ENCODE measurements around the gene FOXA3. TPM values are rescaled to one million over a fixed set of nuclear protein-coding genes. Genes with fewer than 3 reads are reported as not detected.

Gene FOXA3
- polyA plus RNA-seq (2013, experiment 1 of 2): 12.9 TPM
- 13.3 TPM for polyA plus RNA-seq (2013, experiment 2 of 2)

DNA sequence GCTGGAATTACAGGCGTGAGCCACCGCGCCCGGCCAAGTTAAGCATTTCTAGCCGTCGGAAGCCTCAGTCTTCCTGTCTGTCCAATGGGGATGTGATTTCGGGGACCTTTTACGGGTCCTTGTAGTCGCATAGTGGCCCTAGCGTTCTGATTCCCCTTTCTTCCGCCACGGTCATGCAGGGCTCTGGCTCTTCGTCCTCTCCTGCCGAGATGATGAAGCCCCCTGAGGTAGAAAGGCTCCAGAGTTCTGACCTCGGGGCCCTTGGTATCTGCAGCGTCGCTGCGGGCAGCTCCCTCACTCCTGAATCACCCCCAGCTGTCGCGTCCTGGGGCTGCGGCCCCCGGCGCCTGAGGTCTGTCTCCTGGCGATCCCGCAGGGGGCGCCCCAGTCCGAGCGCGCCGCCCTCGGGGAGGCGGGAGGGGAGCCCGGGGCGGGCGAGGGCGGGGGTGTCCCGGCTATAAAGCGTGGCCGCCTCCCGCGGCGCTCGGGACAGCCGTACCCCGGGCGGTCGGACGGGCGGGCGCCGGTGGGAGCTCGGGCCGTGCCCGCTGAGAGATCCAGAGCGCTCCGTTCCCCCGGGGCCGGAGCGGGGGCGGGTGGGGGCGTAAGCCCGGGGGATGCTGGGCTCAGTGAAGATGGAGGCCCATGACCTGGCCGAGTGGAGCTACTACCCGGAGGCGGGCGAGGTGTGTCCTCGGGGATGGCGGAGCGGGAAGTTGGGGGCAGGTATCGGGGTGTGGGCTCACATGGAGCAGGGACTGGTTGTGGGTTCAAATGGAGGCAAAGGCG lies at the start of gene FOXA3:
Gene FOXA3, plus strand, starts transcription at position 487 of the 789 bp plus-strand sequence. Its CDS starts 131 bp downstream, at position 618.
- Histone ChIP-seq H3K56ac (ENCODE audit: low read length) (peak within 1 kb of the TSS; percentile 97), H3K36me3 (ENCODE audit: control insufficient read depth, insufficient read depth, low read length) (no peaks in the 10 kb centered on the region), H2BK5ac (ENCODE audit: low read length) (peak within 1 kb of the TSS; percentile 64), H3K23ac (ENCODE audit: low read length) (peak within 1 kb of the TSS; percentile 83), H3K4me1 (ENCODE audit: control insufficient read depth, low read depth, low read length) (peaks cover 9% of the 10 kb centered on the region), H3K4me3 (ENCODE audit: low read length) (peak within 1 kb of the TSS; percentile 85), H3K79me1 (ENCODE audit: low read length) (peaks cover 15% of the 10 kb centered on the region), H3K4me2 (ENCODE audit: low read length) (peak within 1 kb of the TSS; percentile 70), H4K5ac (ENCODE audit: low read length) (no peak within 1 kb of the TSS), H3K18ac (ENCODE audit: low read length) (peak within 1 kb of the TSS; percentile 97), H3K9ac (ENCODE audit: low read length) (peak within 1 kb of the TSS; percentile 92), H3K27me3 (ENCODE audit: insufficient read depth, low read length, poor library complexity) (no peaks in the 10 kb centered on the region), H2BK120ac (ENCODE audit: low read depth, low read length) (peak within 1 kb of the TSS; percentile 15), H2BK15ac (replicated peaks; ENCODE audit: low read depth) (no peak within 1 kb of the TSS), H3K4ac (ENCODE audit: low read depth, low read length) (peak within 1 kb of the TSS; percentile 37), H3K79me2 (ENCODE audit: control insufficient read depth, insufficient read depth, low read length) (peaks cover 47% of the 10 kb centered on the region), H2AK5ac (ENCODE audit: low read length) (no peak within 1 kb of the TSS), H4K8ac (ENCODE audit: low read depth, low read length) (peak within 1 kb of the TSS; percentile 59), H3K27ac (ENCODE audit: low read depth, low read length) (peak within 1 kb of the TSS; percentile 47)
- DNase-seq: peak; percentile 89
- no CpG with 5 or more reads among the region's 71 CpGs for WGBS (ENCODE audit: extremely low coverage, insufficient coverage, low lambda C conversion rate)

DNA sequence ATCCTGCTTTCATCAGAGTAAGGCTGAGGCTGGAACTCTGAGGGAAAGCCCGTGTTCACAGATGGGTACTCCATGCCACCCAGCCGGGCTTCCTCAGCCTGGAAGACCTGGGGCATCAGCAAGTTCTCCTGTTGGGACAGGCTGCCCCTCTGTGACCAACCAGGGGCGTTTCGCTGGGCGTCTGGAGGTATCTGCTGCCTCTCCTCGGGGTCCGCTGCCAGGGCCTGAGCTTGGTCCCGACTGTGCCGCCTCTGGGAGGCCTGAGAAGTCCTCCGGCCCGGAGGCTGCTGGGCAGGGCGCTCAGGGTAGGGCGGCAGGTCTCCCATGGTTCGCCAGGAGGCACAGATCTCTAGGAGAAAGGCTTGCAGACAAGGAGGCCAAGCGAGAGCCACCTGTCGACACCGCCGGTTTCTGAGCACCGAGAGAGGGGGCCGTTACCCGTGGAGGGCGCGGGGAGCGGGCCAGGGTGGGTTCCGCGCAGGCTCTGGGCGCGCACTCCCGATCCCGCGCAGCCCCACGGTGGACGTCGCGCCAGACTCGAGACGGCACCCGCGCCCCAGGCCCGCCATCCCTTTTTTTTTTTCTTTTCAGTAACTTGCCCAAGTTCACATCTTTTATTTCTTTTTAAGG lies 49.2 kb upstream of the FOXA3 start, which contains the start of gene RSPH6A:
Gene RSPH6A, minus strand, starts transcription at position 458 of the 630 bp plus-strand sequence. Its CDS starts 132 bp downstream, at position 326.
- Histone ChIP-seq H3K4ac (ENCODE audit: low read depth, low read length) (peak within 1 kb of the TSS; percentile 82), H3K56ac (ENCODE audit: low read length) (peak within 1 kb of the TSS; percentile 96), H4K5ac (ENCODE audit: low read length) (no peak within 1 kb of the TSS), H4K8ac (ENCODE audit: low read depth, low read length) (no peak within 1 kb of the TSS), H3K18ac (ENCODE audit: low read length) (peak within 1 kb of the TSS; percentile 61), H2BK15ac (replicated peaks; ENCODE audit: low read depth) (no peak within 1 kb of the TSS), H2AK5ac (ENCODE audit: low read length) (peak within 1 kb of the TSS; percentile 77), H3K36me3 (ENCODE audit: control insufficient read depth, insufficient read depth, low read length) (no peaks in the 10 kb centered on the region), H3K4me2 (ENCODE audit: low read length) (peak within 1 kb of the TSS; percentile 86), H3K79me2 (ENCODE audit: control insufficient read depth, insufficient read depth, low read length) (no peaks in the 10 kb centered on the region), H3K23ac (ENCODE audit: low read length) (peak within 1 kb of the TSS; percentile 85), H3K27me3 (ENCODE audit: insufficient read depth, low read length, poor library complexity) (no peaks in the 10 kb centered on the region), H3K27ac (ENCODE audit: low read depth, low read length) (peak within 1 kb of the TSS; percentile 85), H3K4me3 (ENCODE audit: low read length) (peak within 1 kb of the TSS; percentile 61), H2BK5ac (ENCODE audit: low read length) (no peak within 1 kb of the TSS), H3K79me1 (ENCODE audit: low read length) (no peaks in the 10 kb centered on the region), H3K4me1 (ENCODE audit: control insufficient read depth, low read depth, low read length) (peaks cover 4% of the 10 kb centered on the region), H2BK120ac (ENCODE audit: low read depth, low read length) (peak within 1 kb of the TSS; percentile 14), H3K9ac (ENCODE audit: low read length) (peak within 1 kb of the TSS; percentile 97)
- peak; percentile 53 for DNase-seq
- no CpG with 5 or more reads among the region's 40 CpGs for WGBS (ENCODE audit: extremely low coverage, insufficient coverage, low lambda C conversion rate)

DNA sequence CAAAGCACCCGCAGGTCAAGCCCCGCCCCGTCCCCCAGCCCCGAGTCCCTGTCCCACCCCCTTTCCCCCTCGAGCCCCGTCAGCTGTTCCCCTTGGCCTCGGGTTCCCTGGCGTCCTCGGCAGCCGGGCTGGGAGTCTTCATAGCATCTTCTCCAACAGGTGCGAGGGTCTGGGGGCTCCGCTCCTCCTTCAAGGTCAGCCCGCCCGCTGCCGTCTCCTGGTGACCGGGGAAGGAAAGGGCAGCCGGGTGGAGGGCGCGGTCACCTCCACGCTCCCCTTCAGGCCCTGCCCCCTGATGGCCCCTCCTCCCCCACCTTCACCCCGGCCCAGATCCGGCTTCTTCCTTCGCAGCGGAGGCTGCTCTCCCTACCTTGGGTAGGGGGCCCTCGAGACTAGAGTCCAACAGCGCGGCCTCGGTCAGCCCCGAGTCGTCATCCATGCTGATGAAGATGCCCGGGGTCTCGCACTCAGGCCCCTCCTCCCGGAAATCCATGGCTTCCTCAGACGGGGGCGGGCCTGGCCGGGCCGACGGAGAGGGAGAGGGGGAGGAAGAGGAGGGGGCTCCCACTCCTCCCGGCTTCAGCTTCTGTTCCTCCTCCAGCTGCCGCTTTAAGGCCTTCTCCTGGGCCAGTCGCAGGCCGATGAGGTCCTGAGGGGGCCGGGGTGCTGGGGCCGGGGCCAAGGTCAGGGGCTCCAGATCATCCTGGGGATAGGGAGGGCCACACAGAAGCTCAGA lies 48.5 kb upstream of the FOXA3 start:
- Histone ChIP-seq H2BK15ac (replicated peaks; ENCODE audit: low read depth) (no peak overlapping the region), H3K56ac (ENCODE audit: low read length) (peak overlapping the region; percentile 96), H2BK120ac (ENCODE audit: low read depth, low read length) (peak overlapping the region; percentile 14), H3K4me1 (ENCODE audit: control insufficient read depth, low read depth, low read length) (peaks cover 4% of the 10 kb centered on the region), H3K4me2 (ENCODE audit: low read length) (peak overlapping the region; percentile 86), H2AK5ac (ENCODE audit: low read length) (no peak overlapping the region), H2BK5ac (ENCODE audit: low read length) (no peak overlapping the region), H3K36me3 (ENCODE audit: control insufficient read depth, insufficient read depth, low read length) (no peaks in the 10 kb centered on the region), H3K4ac (ENCODE audit: low read depth, low read length) (peak overlapping the region; percentile 82), H3K27ac (ENCODE audit: low read depth, low read length) (peak overlapping the region; percentile 85), H3K9ac (ENCODE audit: low read length) (peak overlapping the region; percentile 97), H3K79me2 (ENCODE audit: control insufficient read depth, insufficient read depth, low read length) (no peaks in the 10 kb centered on the region), H3K4me3 (ENCODE audit: low read length) (peak overlapping the region; percentile 61), H3K23ac (ENCODE audit: low read length) (no peak overlapping the region), H4K5ac (ENCODE audit: low read length) (no peak overlapping the region), H3K27me3 (ENCODE audit: insufficient read depth, low read length, poor library complexity) (no peaks in the 10 kb centered on the region), H3K18ac (ENCODE audit: low read length) (peak overlapping the region; percentile 60), H3K79me1 (ENCODE audit: low read length) (no peaks in the 10 kb centered on the region), H4K8ac (ENCODE audit: low read depth, low read length) (no peak overlapping the region)
- DNase-seq: peak; percentile 95
- no CpG with 5 or more reads among the region's 44 CpGs for WGBS (ENCODE audit: extremely low coverage, insufficient coverage, low lambda C conversion rate)

DNA sequence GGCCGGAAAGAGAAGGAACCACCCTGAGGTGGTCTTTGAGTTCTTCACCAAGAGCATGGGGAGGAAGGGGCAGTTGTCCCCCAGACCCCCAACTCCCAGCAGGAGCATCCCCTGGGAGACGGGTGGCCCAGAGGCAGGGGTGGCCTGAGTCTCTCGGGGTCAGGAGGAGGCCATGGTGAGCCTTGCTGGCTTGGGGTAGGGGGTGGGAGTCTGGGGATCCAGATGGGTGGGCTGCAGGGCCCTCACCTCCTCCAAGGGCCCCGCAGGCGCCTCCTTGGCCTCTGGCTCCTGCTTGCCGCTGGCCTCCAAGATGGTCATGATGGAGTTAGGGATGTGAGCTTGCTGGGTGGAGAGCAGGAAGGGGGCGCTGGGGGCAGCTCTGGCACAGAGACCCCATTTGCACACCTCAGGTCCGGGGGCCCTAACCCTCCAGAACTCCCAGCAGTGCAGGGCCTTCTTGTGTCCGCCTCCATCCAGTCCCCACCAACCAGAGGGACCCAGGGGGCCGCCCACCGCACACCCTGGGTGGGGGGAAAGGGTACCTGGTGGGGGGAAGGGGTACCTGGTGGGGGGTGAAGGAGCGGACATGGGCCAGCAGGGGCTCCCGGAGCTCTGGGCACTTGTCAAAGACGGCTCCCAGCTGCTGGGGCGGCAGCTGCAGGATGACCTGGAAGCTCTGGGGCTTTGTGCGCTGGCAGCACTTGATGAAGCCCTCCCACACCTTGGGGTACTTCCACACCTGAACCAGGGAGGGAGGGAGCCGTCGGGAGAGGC lies 47.7 kb upstream of the FOXA3 start:
- peak overlapping the region; percentile 14 for H2BK120ac ChIP-seq (ENCODE audit: low read depth, low read length)
- peak overlapping the region; percentile 91 for H2BK5ac ChIP-seq (ENCODE audit: low read length)
- H3K27ac ChIP-seq (ENCODE audit: low read depth, low read length): peak overlapping the region; percentile 81
- peak overlapping the region; percentile 97 for H3K9ac ChIP-seq (ENCODE audit: low read length)
- no peak overlapping the region for H4K5ac ChIP-seq (ENCODE audit: low read length)
- peak overlapping the region; percentile 60 for H3K18ac ChIP-seq (ENCODE audit: low read length)
- H3K36me3 ChIP-seq (ENCODE audit: control insufficient read depth, insufficient read depth, low read length): peaks cover 1% of the 10 kb centered on the region
- H2AK5ac ChIP-seq (ENCODE audit: low read length): peak overlapping the region; percentile 77
- no CpG with 5 or more reads among the region's 18 CpGs for WGBS (ENCODE audit: extremely low coverage, insufficient coverage, low lambda C conversion rate)
- H4K8ac ChIP-seq (ENCODE audit: low read depth, low read length): no peak overlapping the region
- H2BK15ac ChIP-seq (replicated peaks; ENCODE audit: low read depth): no peak overlapping the region
- DNase-seq: no peak
- peak overlapping the region; percentile 86 for H3K4me2 ChIP-seq (ENCODE audit: low read length)
- H3K4ac ChIP-seq (ENCODE audit: low read depth, low read length): peak overlapping the region; percentile 82
- peaks cover 4% of the 10 kb centered on the region for H3K4me1 ChIP-seq (ENCODE audit: control insufficient read depth, low read depth, low read length)
- no peaks in the 10 kb centered on the region for H3K79me1 ChIP-seq (ENCODE audit: low read length)
- peak overlapping the region; percentile 85 for H3K23ac ChIP-seq (ENCODE audit: low read length)
- peak overlapping the region; percentile 96 for H3K56ac ChIP-seq (ENCODE audit: low read length)
- no peaks in the 10 kb centered on the region for H3K79me2 ChIP-seq (ENCODE audit: control insufficient read depth, insufficient read depth, low read length)
- peak overlapping the region; percentile 45 for H3K4me3 ChIP-seq (ENCODE audit: low read length)
- no peaks in the 10 kb centered on the region for H3K27me3 ChIP-seq (ENCODE audit: insufficient read depth, low read length, poor library complexity)

All from mesendoderm (in vitro differentiated cells).